ENCODE data around the gene CAMTA1.

GRCh38 chr1:7467476-7468175, 682.4 kb downstream of the CAMTA1 start:
- TF ChIP-seq, protein P1, sequence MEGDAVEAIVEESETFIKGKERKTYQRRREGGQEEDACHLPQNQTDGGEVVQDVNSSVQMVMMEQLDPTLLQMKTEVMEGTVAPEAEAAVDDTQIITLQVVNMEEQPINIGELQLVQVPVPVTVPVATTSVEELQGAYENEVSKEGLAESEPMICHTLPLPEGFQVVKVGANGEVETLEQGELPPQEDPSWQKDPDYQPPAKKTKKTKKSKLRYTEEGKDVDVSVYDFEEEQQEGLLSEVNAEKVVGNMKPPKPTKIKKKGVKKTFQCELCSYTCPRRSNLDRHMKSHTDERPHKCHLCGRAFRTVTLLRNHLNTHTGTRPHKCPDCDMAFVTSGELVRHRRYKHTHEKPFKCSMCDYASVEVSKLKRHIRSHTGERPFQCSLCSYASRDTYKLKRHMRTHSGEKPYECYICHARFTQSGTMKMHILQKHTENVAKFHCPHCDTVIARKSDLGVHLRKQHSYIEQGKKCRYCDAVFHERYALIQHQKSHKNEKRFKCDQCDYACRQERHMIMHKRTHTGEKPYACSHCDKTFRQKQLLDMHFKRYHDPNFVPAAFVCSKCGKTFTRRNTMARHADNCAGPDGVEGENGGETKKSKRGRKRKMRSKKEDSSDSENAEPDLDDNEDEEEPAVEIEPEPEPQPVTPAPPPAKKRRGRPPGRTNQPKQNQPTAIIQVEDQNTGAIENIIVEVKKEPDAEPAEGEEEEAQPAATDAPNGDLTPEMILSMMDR (IDR thresholded peaks at IDR 0.05; ENCODE audit: borderline replicate concordance, extremely low read depth, low read length, poor library complexity, severe bottlenecking): no peak
- TF ChIP-seq EZH2 (IDR thresholded peaks at IDR 0.05; ENCODE audit: borderline replicate concordance, low read depth, low read length, severe bottlenecking): no peak

All from DND-41 (cell line).